DMS153 (cell line): ENCODE data around the gene ATAD1.
"Not testable (repeated sequence)": the region's sequence is repeated elsewhere in the genome, so short reads cannot be mapped to it uniquely, and the experiment has no call there.

Source experiments
- DNase-seq: peaks from one replicate; lab custom pipeline; 2025; lab: John Stamatoyannopoulos, UW

Gene ATAD1

GRCh38 chr10:87846023-87846422 is 28.0 kb upstream of the ATAD1 start:
- DNase-seq, result no peak

GRCh38 chr10:87845624-87845998 is 27.6 kb upstream of the ATAD1 start:
- no peak for DNase-seq

DNA sequence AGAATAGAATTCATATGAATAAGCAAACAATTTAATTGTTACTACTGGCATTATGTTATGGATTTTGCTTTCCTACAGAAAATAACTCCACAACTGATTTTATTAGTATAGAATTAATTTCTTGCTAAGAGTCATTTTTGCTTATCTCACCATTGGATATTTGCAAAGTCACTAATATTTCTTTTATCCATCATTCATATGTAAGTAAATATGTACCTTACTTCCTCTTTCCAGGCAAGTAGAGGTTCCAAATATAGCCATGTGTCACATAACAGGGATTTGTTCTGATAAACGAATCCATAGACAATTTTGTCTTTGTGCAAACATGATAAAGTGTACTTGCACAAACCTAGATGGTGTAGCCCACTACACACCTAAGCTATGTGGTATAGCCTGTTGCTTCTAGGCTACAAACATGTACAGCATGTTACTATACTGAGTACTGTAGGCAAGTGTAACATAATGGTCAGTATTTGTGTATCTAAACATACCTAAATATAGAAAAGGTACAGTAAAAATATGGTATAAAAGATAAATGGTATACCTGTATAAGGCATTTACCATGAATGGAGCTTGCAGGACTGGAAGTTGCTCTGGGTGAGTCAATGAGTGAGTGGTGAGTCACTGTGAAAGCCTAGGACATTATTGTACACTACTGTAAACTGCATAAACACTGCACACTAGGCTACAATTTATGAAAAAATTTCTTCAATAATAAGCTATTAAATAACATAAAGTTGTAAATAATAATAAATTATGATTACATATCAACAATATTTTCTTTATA is 27.0 kb upstream of the ATAD1 start:
- no peak for DNase-seq

- no peak for DNase-seq
Observed at GRCh38 chr10:87843714-87844113, 25.7 kb upstream of the ATAD1 start.

DNA sequence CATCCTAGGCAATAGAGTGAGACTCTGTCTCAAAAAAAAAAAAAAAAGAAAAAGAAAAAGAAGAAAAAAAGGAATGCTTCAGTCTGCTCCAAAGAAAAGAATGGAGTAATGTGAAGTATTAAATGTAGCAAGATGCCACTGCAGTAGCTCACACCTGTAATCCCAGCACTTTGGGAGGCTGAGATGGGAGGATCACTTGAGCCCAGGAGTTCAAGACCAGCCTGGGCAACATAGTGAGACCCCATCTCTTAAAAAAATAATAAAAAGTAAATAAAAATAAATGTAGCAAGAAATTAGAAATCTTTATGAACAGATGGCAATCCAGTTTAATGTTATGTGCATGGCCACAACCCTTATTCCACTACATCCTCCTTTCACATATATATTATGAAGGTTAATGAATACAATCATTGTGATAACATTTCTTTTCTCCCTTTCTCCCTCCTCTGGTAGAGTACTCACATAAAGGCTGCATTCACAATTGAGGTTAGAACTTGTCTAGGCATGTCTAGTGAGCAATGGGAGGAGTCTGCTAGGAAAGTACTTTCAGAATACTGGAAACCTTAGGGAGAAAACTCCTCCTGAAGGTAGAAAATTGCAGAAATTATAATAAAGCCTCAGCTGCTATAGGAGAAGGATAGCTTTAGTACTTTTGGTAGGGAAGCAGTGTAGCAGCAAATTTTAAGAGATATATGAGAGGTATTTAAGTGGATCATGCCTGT is 24.9 kb upstream of the ATAD1 start:
- peak; percentile 43 for DNase-seq

GRCh38 chr10:87842220-87842641 is 24.2 kb upstream of the ATAD1 start:
- DNase-seq, result no peak

DNA sequence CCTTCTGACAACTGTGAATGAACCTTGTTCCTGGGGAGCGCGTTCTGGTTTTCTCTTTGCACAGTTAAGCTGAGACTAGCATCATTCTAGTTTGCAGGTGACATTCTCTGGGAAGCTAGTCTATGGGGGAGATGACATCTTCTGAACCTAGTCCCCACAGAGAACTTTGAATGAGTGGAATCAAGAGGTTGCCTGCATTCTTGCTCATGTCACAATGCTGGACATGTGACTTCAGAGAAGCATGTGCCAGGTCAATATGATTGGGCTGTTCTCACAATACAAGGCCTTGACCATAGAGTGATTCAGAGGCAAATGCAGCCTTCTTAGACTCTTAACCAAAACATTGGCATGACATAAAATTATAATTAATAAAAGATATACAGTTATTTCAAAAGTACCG is 23.2 kb upstream of the ATAD1 start:
- no peak for DNase-seq

DNA sequence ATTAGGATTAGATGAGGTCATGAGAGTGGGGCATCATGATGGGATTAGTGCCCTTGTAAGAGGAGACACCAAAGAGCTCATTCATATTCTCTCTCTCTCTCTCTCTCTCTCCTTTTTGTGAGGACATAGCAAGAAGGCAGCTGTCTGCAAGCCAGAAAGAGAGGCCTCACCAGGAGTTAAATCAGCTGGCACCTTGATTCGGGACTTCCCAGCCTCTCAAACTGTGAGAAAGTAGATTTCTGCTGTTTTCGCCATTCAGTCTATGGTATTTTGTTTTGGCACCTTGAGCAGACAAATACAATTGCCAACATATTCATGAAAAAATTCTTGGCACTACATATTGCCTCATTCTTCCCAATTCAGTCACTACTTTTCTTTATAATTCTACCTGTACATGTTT is 20.6 kb upstream of the ATAD1 start:
- no peak for DNase-seq

- no peak for DNase-seq
Observed at GRCh38 chr10:87837445-87837844, 19.4 kb upstream of the ATAD1 start.

DNA sequence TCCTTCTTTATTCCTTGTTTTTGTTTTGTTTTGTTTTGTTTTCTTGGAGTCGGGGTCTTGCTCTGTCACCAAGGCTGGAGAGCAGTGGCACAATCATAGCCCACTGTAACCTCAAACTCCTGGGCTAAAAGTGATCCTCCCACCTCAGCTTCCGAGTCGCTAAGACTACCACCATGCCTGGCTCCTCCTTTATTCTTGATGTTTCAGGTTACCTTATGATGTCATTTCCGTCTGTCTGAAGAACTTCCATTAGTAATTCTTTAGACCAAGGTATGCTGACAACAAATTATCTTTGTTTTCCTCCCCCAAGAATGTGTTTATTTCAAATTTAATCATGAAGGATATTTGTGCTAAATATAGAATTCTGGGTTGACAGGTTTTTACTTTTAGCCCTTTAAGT is 18.1 kb upstream of the ATAD1 start:
- DNase-seq, result no peak

DNA sequence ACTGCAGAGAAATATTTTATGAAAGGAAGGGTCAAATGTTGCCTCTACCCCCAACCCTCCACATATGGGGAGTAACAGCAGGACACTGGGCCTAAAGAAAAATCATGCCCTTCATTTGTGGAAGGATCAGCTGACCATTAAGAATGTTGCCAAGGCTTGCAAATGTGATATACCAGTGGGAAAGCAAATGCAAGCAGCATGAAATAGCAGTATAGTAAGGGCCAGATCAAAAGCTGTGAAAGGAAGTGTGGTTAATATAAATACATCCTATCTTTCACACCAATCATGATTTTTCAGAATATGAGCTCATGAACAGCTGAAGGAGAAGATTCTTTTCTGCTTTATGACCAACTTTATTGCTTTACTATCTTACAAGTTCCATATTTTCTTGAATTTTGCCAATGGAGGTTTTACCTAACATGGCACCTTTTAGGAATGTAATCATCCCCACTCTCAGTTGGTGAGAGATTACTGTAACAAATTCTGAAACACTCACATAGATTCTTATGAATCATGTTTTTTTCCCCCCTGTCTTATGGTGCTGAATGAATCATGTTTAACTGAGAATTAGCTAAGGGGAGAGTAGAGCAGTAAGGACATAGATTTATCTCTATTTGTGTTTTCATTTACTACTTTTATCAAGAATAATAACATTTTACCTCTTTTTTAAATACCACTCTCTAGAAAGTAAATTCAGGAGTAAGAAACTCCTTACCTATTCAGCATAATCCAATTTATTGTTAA is 12.1 kb upstream of the ATAD1 start:
- no peak for DNase-seq

DNA sequence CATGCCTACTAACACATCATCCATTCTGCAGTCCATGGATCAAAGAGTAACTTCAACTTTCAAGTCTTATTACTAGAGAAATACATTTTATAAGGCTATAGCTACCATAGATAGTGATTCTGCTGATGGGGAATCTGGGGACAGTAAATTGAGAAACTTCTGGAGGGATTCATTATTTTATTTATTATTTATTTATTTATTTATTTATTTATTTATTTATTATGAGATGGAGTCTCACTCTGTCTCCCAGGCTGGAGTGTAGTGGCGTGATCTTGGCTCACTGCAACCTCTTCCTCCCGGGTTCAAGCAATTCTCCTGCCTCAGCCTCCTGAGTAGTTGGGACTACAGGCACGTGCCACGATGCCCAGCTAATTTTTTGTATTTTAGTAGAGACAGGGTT is 11.0 kb upstream of the ATAD1 start:
- DNase-seq, result not testable (repeated sequence)

DNA sequence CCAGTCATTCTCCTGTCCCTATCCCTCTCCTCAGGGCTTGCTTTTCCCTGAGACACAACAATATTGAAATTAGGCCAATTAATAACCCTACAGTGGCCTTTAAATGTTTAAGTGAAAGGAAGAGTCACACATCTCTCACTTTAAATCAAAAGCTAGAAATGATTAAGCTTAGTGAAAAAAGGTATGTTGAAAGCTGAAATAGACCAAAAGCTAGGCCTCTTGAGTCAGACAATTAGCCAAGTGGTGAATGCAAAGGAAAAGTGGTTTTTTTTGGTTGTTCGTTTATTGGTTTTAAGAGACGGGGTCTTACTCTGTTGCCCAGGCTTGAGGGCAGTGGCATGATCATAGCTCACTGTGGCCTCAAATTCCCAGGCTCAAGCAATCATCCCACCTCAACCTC is 9.7 kb upstream of the ATAD1 start:
- DNase-seq, result no peak

DNA sequence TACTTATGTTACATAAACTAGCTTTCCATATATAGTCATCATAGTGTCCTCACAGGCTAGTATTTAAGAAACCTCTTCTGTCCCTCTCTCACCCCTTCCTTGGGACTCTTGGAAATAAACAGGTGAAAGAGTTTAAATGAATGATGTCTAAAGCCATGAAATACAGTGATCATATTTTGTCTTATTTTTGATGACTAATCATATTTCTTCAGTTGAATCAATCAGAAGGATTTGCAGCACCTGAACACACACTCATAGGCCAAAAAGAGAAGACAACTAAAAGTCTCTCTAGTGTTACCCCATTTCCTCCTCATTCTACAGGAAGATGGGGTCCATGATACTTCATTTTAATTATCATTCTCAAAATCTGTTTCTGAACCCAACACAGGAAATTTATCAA is 8.6 kb upstream of the ATAD1 start:
- no peak for DNase-seq

DNA sequence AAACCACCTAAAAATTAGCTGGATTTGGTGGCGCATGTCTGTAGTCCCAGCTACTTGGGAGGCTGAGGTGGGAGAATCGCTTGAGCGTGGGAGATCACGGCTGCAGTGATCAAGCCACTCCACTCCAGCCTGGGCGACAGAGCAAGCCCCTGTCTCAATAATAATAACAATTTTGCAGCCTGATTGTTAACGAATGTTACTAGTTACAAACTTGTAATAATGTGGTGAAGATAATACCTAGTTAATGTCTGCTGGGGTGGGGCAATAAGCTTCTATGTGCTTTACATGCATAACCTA is 1.2 kb upstream of the ATAD1 start:
- DNase-seq, result no peak

GRCh38 chr10:87818505-87819288 is 671 bp upstream of the ATAD1 start:
- DNase-seq, result peak; percentile 53

DNA sequence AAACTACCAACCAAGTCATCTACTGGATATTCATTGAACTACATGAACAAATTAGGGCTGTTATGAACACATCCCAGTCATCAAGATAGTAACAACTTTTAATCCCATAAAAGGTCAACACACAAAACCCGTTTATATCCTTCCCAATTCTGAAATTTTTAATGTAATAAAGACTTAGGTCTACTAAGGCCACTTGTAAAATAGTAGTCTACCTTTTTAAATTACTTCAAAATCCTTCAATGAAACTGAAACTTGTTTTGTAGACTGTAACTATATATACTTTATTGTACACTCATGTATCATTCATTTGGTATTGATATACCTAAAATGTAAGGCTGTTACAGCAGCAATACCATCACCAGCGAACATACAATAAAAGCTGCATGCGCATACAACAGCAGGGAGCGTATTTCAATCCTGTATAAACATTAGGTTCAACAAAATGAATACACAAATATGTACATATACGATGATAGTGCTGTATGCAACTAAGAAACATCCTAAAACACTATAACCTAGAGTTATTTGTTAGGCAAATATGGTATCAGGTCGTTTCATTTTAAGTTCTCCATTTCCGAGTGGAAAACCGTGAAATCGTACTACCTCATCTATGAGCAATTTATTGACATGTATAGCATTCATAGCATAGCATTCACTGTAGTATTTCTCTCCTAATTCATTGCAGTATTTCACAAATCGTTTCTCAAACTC is 973 bp downstream of the ATAD1 start:
- no peak for DNase-seq

DNA sequence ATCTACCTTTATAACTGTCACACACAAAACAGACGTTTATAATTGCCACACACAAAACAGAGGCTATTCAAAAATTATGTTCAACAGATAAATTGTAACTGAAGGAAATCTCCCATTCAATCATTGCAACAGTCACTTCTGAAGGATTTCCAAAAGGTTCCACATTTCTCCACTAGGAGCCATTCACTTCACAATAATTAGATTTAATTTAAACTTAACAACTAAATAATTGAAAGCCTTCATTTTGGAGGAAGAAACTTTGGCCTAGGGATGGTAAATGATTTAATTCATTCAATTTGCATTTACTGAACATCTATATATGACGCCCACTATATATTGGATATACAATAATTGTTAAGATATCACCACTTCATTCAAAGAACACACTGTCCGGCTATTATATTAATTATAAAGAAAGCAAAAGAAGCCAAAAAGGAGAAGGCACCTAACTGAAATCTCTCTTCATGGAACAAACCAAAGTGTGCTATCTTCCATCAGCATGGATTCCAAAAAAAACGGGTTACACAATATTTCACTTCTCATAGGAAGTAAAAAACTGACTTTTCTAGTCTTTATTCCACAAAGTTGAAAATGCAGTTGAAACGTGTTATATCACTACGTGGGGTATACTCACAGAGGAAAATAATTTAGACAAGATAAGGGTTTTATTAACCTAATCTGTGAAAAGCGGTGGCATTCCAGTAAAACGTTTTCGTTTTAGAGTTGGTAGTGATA is 1.7 kb downstream of the ATAD1 start:
- DNase-seq, result no peak

- no peak for DNase-seq
Observed at GRCh38 chr10:87804939-87805569, 13.0 kb downstream of the ATAD1 start.

- no peak for DNase-seq
Observed at GRCh38 chr10:87803831-87804230, 14.2 kb downstream of the ATAD1 start.

DNA sequence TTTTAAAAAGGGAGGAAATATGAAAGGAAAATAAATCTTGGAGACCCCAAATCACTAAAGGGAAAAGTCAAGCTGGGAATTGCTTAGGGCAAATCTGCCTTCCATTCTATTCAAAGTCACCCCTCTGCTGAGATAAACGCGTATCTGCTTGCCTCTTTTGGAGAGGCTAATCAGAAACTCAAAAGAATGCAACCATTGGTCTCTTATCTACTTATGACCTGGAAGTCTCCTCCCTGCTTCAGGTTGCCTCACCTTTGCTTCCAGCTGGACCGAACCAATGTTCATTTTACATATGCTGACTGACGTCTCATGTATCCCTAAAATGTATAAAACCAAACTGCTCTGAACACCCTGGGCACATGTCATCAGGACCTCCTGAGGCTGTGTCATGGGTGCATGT is 14.7 kb downstream of the ATAD1 start:
- no peak for DNase-seq
